Stomach (tissue), 9 donors: ENCODE measurements around the gene ANKFN1. TPM values are rescaled to one million over a fixed set of nuclear protein-coding genes. Genes with fewer than 3 reads are reported as not detected.
A peak's percentile ranks its signal among the peaks of the same experiment; 100 is the strongest.

Experiments
- DNase-seq, 2 donors: peaks; one replicate each; pipeline versions ENCODE4 v3.0.0 to v3.0.0-alpha.2; 2013 to 2019
- H3K27ac ChIP-seq, 5 donors: fragments of 200-600 bp in 4 of 5; sonication (generic) in 4 of 5; one replicate each; pipeline ENCODE4 v1.5.1; 2013 to 2019; ENCODE audit warnings: mild to moderate bottlenecking in 1 of 5, moderate library complexity in 1 of 5
- H3K27me3 ChIP-seq, 3 donors: fragments of 200-600 bp; sonication (generic); one replicate each; pipeline ENCODE4 v1.5.1; 2017 to 2019; ENCODE audit warnings: mixed run types in 1 of 3
- H3K36me3 ChIP-seq, 4 donors: fragments of 200-600 bp; sonication (generic); 1 replicate in 3 of 4; 2 replicates in 1 of 4; pipeline ENCODE4 v1.5.1; 2016 to 2019
- H3K4me1 ChIP-seq, 4 donors: fragments of 200-600 bp; sonication (generic); one replicate each; pipeline ENCODE4 v1.5.1; 2016 to 2019
- H3K4me3 ChIP-seq, 4 donors: fragments of 200-600 bp; sonication (generic) in 3 of 4; one replicate each; pipeline ENCODE4 v1.5.1; 2016 to 2019; ENCODE audit warnings: mild to moderate bottlenecking in 1 of 4
- H3K9me3 ChIP-seq, 4 donors: fragments of 200-600 bp; sonication (generic); one replicate each; pipeline ENCODE4 v1.5.1; 2016 to 2019
- CTCF ChIP-seq, 7 experiments: fragments of 450-650 bp in 4 of 7; fragments of 200-600 bp in 3 of 7; sonication (generic) in 3 of 7; IDR thresholded peaks; one replicate each; pipeline ENCODE4 v1.5.1; 2016 to 2019; ENCODE audit warnings: antibody characterized with exemption in 7 of 7, control low read depth in 2 of 7, mild to moderate bottlenecking in 1 of 7
- EP300 ChIP-seq: sonication (generic); formaldehyde crosslinking; IDR thresholded peaks from one replicate; pipeline ENCODE4 v1.6.1; 2017; ENCODE audit warnings: antibody characterized with exemption
- POLR2A ChIP-seq, 4 donors: fragments of 450-650 bp; IDR thresholded peaks; one replicate each; pipeline ENCODE4 v1.6.1; 2016; ENCODE audit warnings: antibody characterized with exemption in 4 of 4, control low read depth in 2 of 4, mild to moderate bottlenecking in 1 of 4, moderate library complexity in 1 of 4
- POLR2AphosphoS5 ChIP-seq, 3 donors: sonication (generic); formaldehyde crosslinking; IDR thresholded peaks; one replicate each; pipeline ENCODE4 v1.6.1; 2016; ENCODE audit warnings: antibody characterized with exemption in 3 of 3
- WGBS, 5 donors: extraction: QIAGEN DNeasy Blood & Tissue Kit in 3 of 5; methylation state at CpG; one replicate each; pipeline versions ENCODE4 v1.1.5 to v1.1.7; 2013 to 2018; 5-methylcytosine and 5-hydroxymethylcytosine counted together
- intact Hi-C: fragments of 100-400 bp; cut with DNase I; formaldehyde crosslinking; loops from one replicate; pipeline ENCODE4 v1.15.1; 2023; ENCODE audit warnings: low total_unique reads
- polyA plus RNA-seq, 3 donors: library from polyadenylated mRNA; stranded (reverse); fragments of 200-250 nt; gene quantifications; one replicate each; pipeline ENCODE4 v1.2.3, GENCODE V29; 2013
- total RNA-seq, 5 donors: library from RNA; depleted of rRNA; stranded (reverse); fragments of >200 nt; gene quantifications; one replicate each; pipeline versions ENCODE4 v1.1.0 to v1.2.3, GENCODE V29; 2014 to 2016
- donor health status: healthy with polysubstance abuse.
- donor health status: Bipolar disorder and iron deficiency.
- donor health status: healthy.

Gene ANKFN1
- total and polyA plus RNA-seq, 8 donors, result 0.10 to 2.9 (median 1.3) TPM; not detected in 4

- intact Hi-C loops, result no loop called here
- Histone ChIP-seq H3K36me3 (no peaks in the 10 kb centered on the region), H3K9me3 (no peaks in the 10 kb centered on the region), H3K4me3 (no peak overlapping the region), H3K27ac (no peak overlapping the region), H3K4me1 (peaks cover 0 to 16% (median 0%) of the 10 kb centered on the region in 4 donors), H3K27me3 (no peaks in the 10 kb centered on the region)
- no peak for DNase-seq
- TF ChIP-seq POLR2AphosphoS5 (IDR thresholded peaks at IDR 0.05) (no peak), CTCF (IDR thresholded peaks at IDR 0.05) (no peak), POLR2A (IDR thresholded peaks at IDR 0.05) (no peak), EP300 (no peak)
- 80 to 91% (median 87%) methylated on average over 9 of the region's 9 CpGs for WGBS, 5 donors
Observed at GRCh38 chr17:56130026-56130425, 23.2 kb upstream of the ANKFN1 start.

GRCh38 chr17:56130631-56131030 is 22.6 kb upstream of the ANKFN1 start:
- no peak overlapping the region for H3K4me3 ChIP-seq
- no peaks in the 10 kb centered on the region for H3K27me3 ChIP-seq
- 65 to 96% (median 83%) methylated on average over 1 of the region's 1 CpG for WGBS, 5 donors
- no peaks in the 10 kb centered on the region for H3K9me3 ChIP-seq
- no peak overlapping the region for H3K27ac ChIP-seq
- peaks cover 0 to 15% (median 0%) of the 10 kb centered on the region in 4 donors for H3K4me1 ChIP-seq
- DNase-seq, result no peak
- intact Hi-C loops, result no loop called here
- TF ChIP-seq POLR2A (IDR thresholded peaks at IDR 0.05), result no peak
- TF ChIP-seq EP300, result no peak
- TF ChIP-seq POLR2AphosphoS5 (IDR thresholded peaks at IDR 0.05), result no peak
- TF ChIP-seq CTCF (IDR thresholded peaks at IDR 0.05), result no peak
- no peaks in the 10 kb centered on the region for H3K36me3 ChIP-seq

GRCh38 chr17:56131431-56131830 is 21.8 kb upstream of the ANKFN1 start:
- no peaks in the 10 kb centered on the region for H3K36me3 ChIP-seq
- 84 to 96% (median 89%) methylated on average over 3 of the region's 3 CpGs for WGBS, 5 donors
- no peak for DNase-seq
- no peaks in the 10 kb centered on the region for H3K9me3 ChIP-seq
- H3K27ac ChIP-seq, result no peak overlapping the region
- no peak for TF ChIP-seq POLR2AphosphoS5 (IDR thresholded peaks at IDR 0.05)
- TF ChIP-seq POLR2A (IDR thresholded peaks at IDR 0.05), result no peak
- no peak for TF ChIP-seq CTCF (IDR thresholded peaks at IDR 0.05)
- TF ChIP-seq EP300, result no peak
- no peak overlapping the region for H3K4me3 ChIP-seq
- no peaks in the 10 kb centered on the region for H3K27me3 ChIP-seq
- peaks cover 0 to 7% (median 0%) of the 10 kb centered on the region in 4 donors for H3K4me1 ChIP-seq
- intact Hi-C loops, result no loop called here

- Histone ChIP-seq H3K36me3 (no peaks in the 10 kb centered on the region), H3K27me3 (no peaks in the 10 kb centered on the region), H3K9me3 (no peaks in the 10 kb centered on the region), H3K4me3 (no peak overlapping the region), H3K27ac (no peak overlapping the region), H3K4me1 (no peaks in the 10 kb centered on the region)
- DNase-seq, result peak in 1 of 2 donors; percentile 26
- intact Hi-C loops, result no loop called here
- WGBS, 5 donors, result 46 to 74% (median 67%) methylated on average over 1 of the region's 1 CpG
- TF ChIP-seq POLR2AphosphoS5 (IDR thresholded peaks at IDR 0.05) (no peak), CTCF (IDR thresholded peaks at IDR 0.05) (no peak), POLR2A (IDR thresholded peaks at IDR 0.05) (no peak), EP300 (no peak)
Observed at GRCh38 chr17:56136301-56136700, 17.0 kb upstream of the ANKFN1 start.
